GM19468 (cell line): Measurements from ENCODE around the gene BCORL1.
A peak's percentile ranks its signal among the peaks of the same experiment; 100 is the strongest.

ENCODE experiments used
- ATAC-seq: cut with Tn5 transposase; IDR thresholded peaks from one replicate; pipeline ENCODE4 v1.9.1; 2021; ENCODE audit warnings: mild to moderate bottlenecking, moderate library complexity, moderate number of reproducible peaks; ENCODE audit not compliant: unreplicated experiment; ENCODE audit errors: extremely low read depth

The BCORL1 gene

GRCh38 chrX:130012683-130013082, 30.2 kb downstream of the BCORL1 start:
- no peak for ATAC-seq

DNA sequence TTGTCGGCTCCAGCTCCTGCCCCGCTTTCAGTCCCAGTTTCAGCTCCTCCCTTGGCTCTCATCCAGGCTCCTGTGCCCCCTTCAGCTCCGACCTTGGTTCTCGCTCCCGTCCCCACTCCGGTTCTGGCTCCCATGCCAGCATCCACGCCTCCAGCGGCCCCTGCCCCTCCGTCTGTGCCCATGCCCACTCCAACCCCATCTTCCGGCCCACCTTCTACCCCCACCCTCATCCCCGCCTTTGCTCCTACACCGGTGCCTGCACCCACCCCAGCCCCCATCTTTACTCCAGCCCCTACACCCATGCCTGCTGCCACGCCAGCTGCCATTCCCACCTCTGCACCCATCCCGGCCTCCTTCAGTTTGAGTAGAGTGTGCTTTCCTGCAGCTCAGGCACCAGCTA, 31.2 kb downstream of the BCORL1 start:
- no peak for ATAC-seq

DNA sequence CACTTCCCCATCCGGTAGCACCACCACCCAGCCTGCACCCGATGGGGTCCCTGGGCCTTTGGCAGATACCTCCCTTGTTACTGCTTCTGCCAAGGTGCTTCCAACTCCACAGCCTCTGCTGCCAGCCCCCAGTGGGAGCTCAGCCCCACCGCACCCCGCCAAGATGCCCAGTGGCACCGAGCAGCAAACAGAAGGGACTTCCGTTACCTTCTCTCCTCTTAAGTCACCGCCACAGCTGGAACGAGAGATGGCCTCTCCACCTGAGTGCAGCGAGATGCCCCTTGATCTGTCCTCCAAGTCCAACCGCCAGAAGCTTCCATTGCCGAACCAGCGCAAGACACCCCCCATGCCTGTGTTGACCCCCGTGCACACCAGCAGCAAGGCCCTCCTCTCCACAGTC, 31.9 kb downstream of the BCORL1 start:
- ATAC-seq, result no peak

DNA sequence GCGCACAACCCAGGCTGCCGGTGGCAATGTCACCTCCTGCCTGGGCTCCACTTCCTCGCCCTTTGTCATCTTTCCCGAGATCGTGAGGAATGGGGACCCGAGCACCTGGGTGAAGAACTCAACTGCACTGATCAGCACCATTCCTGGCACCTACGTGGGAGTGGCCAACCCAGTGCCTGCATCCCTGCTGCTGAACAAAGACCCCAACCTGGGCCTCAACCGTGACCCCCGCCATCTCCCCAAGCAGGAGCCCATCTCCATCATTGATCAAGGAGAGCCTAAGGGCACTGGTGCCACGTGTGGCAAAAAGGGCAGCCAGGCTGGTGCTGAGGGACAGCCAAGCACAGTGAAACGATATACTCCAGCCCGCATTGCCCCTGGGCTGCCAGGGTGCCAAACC, 32.3 kb downstream of the BCORL1 start:
- ATAC-seq, result no peak

GRCh38 chrX:130015181-130015580, 32.7 kb downstream of the BCORL1 start:
- ATAC-seq, result no peak

- no peak for ATAC-seq
These were observed 35.7 kb downstream of the BCORL1 start for GRCh38 chrX:130018143-130018542.

GRCh38 chrX:130020661-130021324, 38.4 kb downstream of the BCORL1 start:
- ATAC-seq, result no peak

DNA sequence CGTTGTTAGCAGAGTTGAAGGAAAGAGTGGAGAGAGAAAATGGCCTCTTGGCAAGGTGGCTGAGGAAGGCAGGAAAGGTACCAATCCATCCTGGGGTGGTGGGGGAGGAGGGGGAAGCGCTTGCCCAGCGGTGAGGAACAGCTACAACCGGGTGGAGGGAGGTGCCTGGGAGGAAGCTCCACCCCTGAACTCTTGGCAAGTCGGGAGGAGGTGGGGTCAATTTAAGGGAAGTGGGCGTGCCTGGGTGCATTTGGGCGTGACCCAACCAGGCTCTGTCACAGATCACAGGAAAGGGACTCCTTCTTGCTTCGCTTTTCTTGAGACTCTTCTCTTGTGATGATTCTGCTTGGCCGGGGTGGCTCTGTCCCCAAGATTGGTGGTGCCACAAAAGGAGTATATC, 41.7 kb downstream of the BCORL1 start:
- ATAC-seq, result peak; percentile 88

GRCh38 chrX:130025256-130025655, 42.8 kb downstream of the BCORL1 start:
- no peak for ATAC-seq

- ATAC-seq, result no peak
These were observed 45.1 kb downstream of the BCORL1 start for GRCh38 chrX:130027569-130027968.

DNA sequence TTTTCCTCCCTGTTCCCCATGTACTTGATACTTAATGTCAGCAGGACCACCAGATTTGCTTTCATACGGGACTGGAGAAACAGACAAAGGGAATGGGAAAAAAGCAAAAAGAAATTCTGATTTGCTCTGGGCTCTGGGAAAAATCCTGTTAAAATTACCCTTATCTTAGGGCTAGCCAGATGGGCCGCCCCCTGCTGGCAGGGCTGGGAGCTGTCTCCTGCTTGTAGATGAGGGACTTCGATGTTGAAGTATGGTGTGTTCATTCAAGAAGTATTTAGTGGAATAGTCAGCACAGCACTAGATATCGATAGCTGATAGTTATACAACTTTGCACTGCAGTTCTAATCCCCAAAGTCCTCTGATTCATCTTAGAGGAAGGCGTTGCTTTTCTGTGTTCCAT, 45.8 kb downstream of the BCORL1 start:
- no peak for ATAC-seq

DNA sequence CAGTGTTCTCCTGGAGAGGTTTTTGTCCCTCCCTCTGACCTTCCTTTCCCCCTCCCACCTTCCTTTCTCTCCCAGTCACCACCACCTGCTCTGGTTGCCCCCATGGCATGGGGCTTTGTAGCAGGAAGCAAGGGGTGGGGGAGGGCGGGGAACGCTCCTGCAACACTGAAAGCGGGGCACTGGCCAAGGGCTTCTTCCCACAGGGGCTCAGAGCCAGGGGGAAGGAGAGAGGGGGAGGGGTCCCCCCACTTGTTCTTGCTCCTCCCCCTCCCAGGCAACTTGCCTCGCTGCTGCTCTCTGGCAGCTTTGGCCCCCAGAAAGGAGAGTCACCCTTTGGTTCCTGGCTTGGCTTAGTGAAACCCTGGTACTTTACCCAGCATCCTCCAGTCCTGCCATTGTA, 48.4 kb downstream of the BCORL1 start:
- ATAC-seq, result no peak

DNA sequence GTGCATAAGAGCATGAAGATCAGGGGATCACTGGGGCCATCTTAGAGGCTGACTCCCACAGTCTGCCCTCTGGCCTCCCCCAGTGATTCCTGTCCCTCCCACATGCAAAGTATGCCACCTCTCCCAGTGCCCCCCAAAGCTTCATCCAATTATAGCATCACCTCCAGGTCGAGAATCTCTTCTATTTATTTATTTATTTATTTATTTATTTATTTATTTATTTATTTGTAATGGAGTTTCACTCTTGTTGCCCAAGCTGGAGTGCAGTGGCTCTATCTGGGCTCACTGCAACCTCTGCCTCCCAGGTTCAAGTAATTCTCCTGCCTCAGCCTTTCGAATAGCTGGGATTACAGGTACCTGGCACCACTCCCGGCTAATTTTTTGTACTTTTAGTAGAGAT, 50.1 kb downstream of the BCORL1 start:
- ATAC-seq, result no peak

- ATAC-seq, result no peak
These were observed 51.7 kb downstream of the BCORL1 start for GRCh38 chrX:130034178-130034577.

DNA sequence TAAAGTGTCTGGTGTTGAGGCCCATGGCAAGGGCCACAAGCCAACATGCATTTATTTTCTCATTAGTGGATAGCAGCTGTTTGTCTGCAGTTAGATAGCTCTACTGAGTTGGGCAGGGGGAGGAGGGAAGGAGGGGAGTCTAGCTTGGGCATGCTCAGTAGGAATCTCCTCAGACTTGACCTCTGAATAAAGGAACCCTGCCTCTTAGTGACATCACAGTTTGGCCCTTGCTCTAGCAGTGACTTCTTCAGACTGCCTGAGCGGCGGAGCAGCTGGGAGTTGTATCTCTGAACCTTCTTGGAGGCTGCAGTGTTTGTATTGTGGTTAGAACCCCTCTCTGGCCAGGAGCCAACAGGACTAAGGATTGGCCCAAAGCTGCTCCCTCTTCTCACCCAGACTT, 57.4 kb downstream of the BCORL1 start:
- no peak for ATAC-seq

DNA sequence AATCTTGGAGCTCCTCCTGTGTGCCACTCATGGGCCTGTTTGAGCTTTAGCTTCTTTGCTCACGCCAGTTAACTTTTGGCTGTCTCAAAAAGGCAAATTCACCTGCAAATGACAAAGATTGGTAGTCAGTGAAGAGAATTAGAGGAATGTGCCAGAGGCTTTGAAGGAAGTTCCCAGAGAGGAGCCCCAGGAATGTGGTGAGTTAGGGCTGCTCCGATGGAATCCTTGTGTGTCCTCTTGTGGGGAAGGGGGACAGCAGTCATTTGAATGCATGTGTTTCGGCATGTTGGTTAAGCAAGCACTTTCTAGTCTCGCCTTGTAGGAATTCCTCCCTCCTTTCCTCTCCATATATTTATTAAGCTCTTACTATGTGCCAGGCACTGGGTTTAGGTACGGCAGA, 65.0 kb downstream of the BCORL1 start:
- ATAC-seq, result no peak

DNA sequence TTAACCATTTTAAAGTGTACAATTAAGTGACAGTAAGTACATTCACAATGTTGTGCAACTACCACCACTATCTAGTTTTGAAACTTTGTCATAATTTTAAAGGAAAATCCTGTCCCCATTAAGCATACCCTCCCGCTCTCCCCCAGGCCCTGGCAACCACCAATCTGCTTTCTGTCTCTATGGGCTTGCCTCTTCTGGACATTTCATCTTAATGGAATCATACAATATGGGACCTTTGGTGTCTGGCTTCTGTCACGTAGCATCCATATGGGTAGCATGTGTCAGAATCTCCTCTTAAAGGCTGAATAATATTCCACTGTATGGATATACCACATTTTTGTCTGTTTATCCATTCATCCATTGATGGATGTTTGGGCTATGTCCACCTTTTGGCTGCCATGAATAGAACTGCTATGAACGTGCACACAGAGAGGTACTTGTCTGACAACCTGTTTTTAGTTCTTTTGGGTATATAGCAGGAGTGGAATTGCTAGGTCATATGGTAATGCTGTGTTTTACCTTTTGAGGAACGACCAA, 66.3 kb downstream of the BCORL1 start:
- ATAC-seq, result no peak

- ATAC-seq, result no peak
These were observed 67.4 kb downstream of the BCORL1 start for GRCh38 chrX:130049821-130050220.

GRCh38 chrX:130051176-130051845, 68.9 kb downstream of the BCORL1 start:
- no peak for ATAC-seq

GRCh38 chrX:130053236-130053635, 70.8 kb downstream of the BCORL1 start:
- ATAC-seq, result no peak

- no peak for ATAC-seq
These were observed 72.7 kb downstream of the BCORL1 start for GRCh38 chrX:130055103-130055502.

- no peak for ATAC-seq
These were observed 73.5 kb downstream of the BCORL1 start for GRCh38 chrX:130055899-130056298.
